ENCODE results near the gene MRPL47.

The MRPL47 gene

GRCh38 chr3:179558742-179559364, 45.6 kb downstream of the MRPL47 start:
- H3K36me3 Mint-ChIP-seq (ENCODE audit: low read depth) = no peaks in the 10 kb centered on the region
- H3K4me1 Mint-ChIP-seq (ENCODE audit: low read depth) = peaks cover 13% of the 10 kb centered on the region
- H3K4me3 Mint-ChIP-seq = no peak overlapping the region
- H3K27ac Mint-ChIP-seq = no peak overlapping the region
- H3K9me3 Mint-ChIP-seq = no peaks in the 10 kb centered on the region
- peaks cover 7% of the 10 kb centered on the region for H3K27me3 Mint-ChIP-seq

DNA sequence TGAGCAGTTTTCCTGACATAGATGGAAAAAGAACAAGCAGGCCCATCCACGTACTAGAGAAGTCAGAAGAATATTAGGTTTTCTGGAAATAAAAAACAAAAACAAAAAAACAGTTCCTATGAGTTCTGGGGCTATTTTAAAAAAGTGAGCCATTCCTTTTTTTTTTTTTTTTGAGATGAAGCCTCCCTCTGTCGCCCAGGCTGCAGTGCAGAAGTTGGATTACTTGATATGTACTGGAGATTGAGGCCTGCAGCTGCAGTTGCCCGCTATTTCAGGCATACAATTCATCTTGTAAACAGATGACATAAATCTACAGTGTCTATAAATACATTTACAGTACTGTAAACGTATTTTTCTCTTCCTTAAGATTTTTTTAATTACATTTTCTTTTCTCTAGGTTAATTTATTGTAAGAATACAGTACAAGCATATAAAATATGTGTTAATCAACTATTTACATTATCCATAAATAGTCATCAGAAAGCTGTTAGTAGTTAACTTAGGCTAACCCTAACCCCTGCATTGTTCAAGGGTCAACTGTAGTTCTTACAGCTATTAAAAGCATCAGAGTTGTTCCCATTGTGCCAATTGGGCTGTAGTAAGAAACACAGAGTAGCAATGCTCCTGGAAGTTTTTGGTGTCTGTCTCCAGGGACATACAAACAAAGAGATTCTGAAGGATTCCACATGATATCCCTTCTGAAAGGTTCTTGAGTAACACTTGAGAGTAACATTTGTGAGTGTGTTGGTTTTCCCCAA, 52.9 kb downstream of the MRPL47 start:
- Mint-ChIP-seq H3K27me3 (no peaks in the 10 kb centered on the region), H3K9me3 (no peaks in the 10 kb centered on the region), H3K27ac (no peak overlapping the region), H3K4me3 (no peak overlapping the region), H3K36me3 (ENCODE audit: low read depth) (no peaks in the 10 kb centered on the region), H3K4me1 (ENCODE audit: low read depth) (no peaks in the 10 kb centered on the region)

DNA sequence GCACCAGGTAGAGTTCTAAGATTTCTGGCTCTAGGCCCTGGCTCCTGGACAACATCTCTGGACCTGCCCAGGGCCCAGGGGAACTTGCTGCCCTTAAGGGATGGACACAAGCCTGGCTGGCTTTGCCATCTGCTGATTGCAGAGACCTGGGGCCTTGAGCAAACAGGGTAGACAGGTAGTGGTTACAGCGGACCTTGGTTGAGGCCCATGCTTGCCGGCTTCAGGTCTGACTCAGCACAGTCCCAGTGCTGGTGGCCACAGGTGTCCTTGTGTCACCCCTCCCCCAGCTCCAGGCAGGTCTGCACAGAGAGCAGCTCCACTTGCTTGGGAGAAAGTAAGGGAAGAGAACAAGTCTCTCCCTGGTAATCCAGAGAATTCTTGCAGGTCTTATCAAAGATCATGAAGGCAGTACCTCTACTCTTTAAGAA, 57.6 kb downstream of the MRPL47 start:
- Mint-ChIP-seq H3K4me3 (no peak overlapping the region), H3K27ac (no peak overlapping the region), H3K4me1 (ENCODE audit: low read depth) (no peaks in the 10 kb centered on the region), H3K27me3 (no peaks in the 10 kb centered on the region), H3K9me3 (no peaks in the 10 kb centered on the region), H3K36me3 (ENCODE audit: low read depth) (no peaks in the 10 kb centered on the region)

GRCh38 chr3:179544981-179545645, 59.3 kb downstream of the MRPL47 start:
- Mint-ChIP-seq H3K4me1 (ENCODE audit: low read depth) (no peaks in the 10 kb centered on the region), H3K27me3 (no peaks in the 10 kb centered on the region), H3K36me3 (ENCODE audit: low read depth) (no peaks in the 10 kb centered on the region), H3K9me3 (no peaks in the 10 kb centered on the region), H3K4me3 (no peak overlapping the region), H3K27ac (no peak overlapping the region)

DNA sequence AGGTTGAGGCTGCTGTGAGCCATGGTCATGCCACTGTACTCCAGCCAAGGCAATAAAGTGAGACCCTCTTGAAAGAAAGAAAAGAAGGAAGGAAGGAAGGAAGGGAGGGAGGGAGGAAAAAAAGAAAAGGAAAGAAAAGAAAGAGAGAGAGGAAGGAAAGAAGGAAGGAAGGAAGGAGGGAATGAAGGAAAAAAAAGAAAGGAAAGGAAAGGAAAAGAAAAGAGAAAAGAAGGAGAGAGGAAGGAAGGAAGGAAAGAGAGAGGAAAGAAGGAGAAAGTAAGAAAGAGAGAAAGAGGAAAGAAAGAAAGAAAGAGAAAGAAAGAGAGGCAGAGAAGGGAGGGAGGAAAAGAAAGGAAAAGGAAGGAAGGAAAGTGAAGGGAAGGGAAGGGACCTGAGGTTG, 62.1 kb downstream of the MRPL47 start:
- Mint-ChIP-seq H3K27ac (no peak overlapping the region), H3K27me3 (no peaks in the 10 kb centered on the region), H3K4me1 (ENCODE audit: low read depth) (no peaks in the 10 kb centered on the region), H3K36me3 (ENCODE audit: low read depth) (no peaks in the 10 kb centered on the region), H3K4me3 (no peak overlapping the region), H3K9me3 (no peaks in the 10 kb centered on the region)

DNA sequence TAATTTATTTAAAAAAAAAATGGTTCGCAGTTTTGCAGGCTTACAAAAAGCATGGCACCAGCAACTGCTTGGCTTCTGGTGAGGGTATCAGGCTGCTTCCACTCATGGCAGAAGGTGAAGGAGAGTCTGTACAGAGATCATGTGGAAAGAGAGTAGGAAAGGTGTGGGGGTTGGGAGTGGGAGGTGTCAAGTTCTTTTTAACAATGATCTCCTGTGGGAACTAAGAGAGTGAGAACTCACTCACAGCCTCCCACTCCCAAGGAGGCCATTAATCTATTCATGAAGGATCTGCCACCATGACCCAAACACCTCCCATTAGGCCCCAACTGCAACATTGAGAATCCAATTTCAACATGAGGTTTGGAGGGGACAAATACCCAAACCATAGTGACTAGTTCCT, 62.8 kb downstream of the MRPL47 start:
- H3K4me1 Mint-ChIP-seq (ENCODE audit: low read depth) = no peaks in the 10 kb centered on the region
- no peaks in the 10 kb centered on the region for H3K9me3 Mint-ChIP-seq
- H3K4me3 Mint-ChIP-seq = no peak overlapping the region
- no peaks in the 10 kb centered on the region for H3K36me3 Mint-ChIP-seq (ENCODE audit: low read depth)
- no peak overlapping the region for H3K27ac Mint-ChIP-seq
- no peaks in the 10 kb centered on the region for H3K27me3 Mint-ChIP-seq

GRCh38 chr3:179541094-179541493, 63.3 kb downstream of the MRPL47 start:
- Mint-ChIP-seq H3K27me3 (no peaks in the 10 kb centered on the region), H3K4me3 (no peak overlapping the region), H3K36me3 (ENCODE audit: low read depth) (no peaks in the 10 kb centered on the region), H3K27ac (no peak overlapping the region), H3K4me1 (ENCODE audit: low read depth) (no peaks in the 10 kb centered on the region), H3K9me3 (no peaks in the 10 kb centered on the region)
